Measurements from ENCODE around the gene DUSP22. TPM values are rescaled to one million over a fixed set of nuclear protein-coding genes. Genes with fewer than 3 reads are reported as not detected.

The DUSP22 gene
- total and polyA plus RNA-seq, 4 donors: 9.5 to 31.0 (median 20.1) TPM

GRCh38 chr6:384898-385297, 92.6 kb downstream of the DUSP22 start:
- no peak for TF ChIP-seq REST (IDR thresholded peaks at IDR 0.05)
- TF ChIP-seq NR2F2 (IDR thresholded peaks at IDR 0.05): no peak
- TF ChIP-seq YY1 (IDR thresholded peaks at IDR 0.05): no peak
- TF ChIP-seq, protein P1, sequence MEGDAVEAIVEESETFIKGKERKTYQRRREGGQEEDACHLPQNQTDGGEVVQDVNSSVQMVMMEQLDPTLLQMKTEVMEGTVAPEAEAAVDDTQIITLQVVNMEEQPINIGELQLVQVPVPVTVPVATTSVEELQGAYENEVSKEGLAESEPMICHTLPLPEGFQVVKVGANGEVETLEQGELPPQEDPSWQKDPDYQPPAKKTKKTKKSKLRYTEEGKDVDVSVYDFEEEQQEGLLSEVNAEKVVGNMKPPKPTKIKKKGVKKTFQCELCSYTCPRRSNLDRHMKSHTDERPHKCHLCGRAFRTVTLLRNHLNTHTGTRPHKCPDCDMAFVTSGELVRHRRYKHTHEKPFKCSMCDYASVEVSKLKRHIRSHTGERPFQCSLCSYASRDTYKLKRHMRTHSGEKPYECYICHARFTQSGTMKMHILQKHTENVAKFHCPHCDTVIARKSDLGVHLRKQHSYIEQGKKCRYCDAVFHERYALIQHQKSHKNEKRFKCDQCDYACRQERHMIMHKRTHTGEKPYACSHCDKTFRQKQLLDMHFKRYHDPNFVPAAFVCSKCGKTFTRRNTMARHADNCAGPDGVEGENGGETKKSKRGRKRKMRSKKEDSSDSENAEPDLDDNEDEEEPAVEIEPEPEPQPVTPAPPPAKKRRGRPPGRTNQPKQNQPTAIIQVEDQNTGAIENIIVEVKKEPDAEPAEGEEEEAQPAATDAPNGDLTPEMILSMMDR (IDR thresholded peaks at IDR 0.05; ENCODE audit: low read depth, low read length, missing input control): no peak
- Histone ChIP-seq H3K4me3 (ENCODE audit: low read depth in 1 of 3, low read length in 3 of 3) (no peak overlapping the region), H3K4me1 (ENCODE audit: control insufficient read depth in 4 of 4, insufficient read depth in 4 of 4, low read length in 3 of 4) (peaks cover 0 to 10% (median 3%) of the 10 kb centered on the region in 4 donors), H3K27ac (ENCODE audit: low read depth in 1 of 2, low read length in 2 of 2) (no peak overlapping the region), H3K9ac (ENCODE audit: low read depth in 1 of 2, low read length in 2 of 2) (no peak overlapping the region), H3K9me3 (ENCODE audit: control insufficient read depth in 4 of 4, low read length in 3 of 4) (no peaks in the 10 kb centered on the region), H3K36me3 (ENCODE audit: control insufficient read depth in 4 of 4, insufficient read depth in 3 of 4, low read depth in 1 of 4, low read length in 3 of 4) (no peaks in the 10 kb centered on the region), H3K27me3 (ENCODE audit: control insufficient read depth in 4 of 4, insufficient read depth in 4 of 4, low read length in 3 of 4) (peaks cover 0 to 3% (median 0%) of the 10 kb centered on the region in 4 donors)
- 95% methylated on average over 6 of the region's 6 CpGs for whole genome bisulfite sequencing
- DNase-seq (ENCODE audit: low spot score): no peak

GRCh38 chr6:385614-386013, 93.3 kb downstream of the DUSP22 start:
- no peak overlapping the region for H3K4me3 ChIP-seq (ENCODE audit: low read depth in 1 of 3, low read length in 3 of 3)
- peaks cover 0 to 9% (median 2%) of the 10 kb centered on the region in 4 donors for H3K27me3 ChIP-seq (ENCODE audit: control insufficient read depth in 4 of 4, insufficient read depth in 4 of 4, low read length in 3 of 4)
- no peaks in the 10 kb centered on the region for H3K9me3 ChIP-seq (ENCODE audit: control insufficient read depth in 4 of 4, low read length in 3 of 4)
- H3K4me1 ChIP-seq (ENCODE audit: control insufficient read depth in 4 of 4, insufficient read depth in 4 of 4, low read length in 3 of 4): peaks cover 0 to 10% (median 3%) of the 10 kb centered on the region in 4 donors
- no peaks in the 10 kb centered on the region for H3K36me3 ChIP-seq (ENCODE audit: control insufficient read depth in 4 of 4, insufficient read depth in 3 of 4, low read depth in 1 of 4, low read length in 3 of 4)
- no peak overlapping the region for H3K27ac ChIP-seq (ENCODE audit: low read depth in 1 of 2, low read length in 2 of 2)
- 90% methylated on average over 10 of the region's 10 CpGs for WGBS
- no peak for DNase-seq (ENCODE audit: low spot score)
- no peak overlapping the region for H3K9ac ChIP-seq (ENCODE audit: low read depth in 1 of 2, low read length in 2 of 2)
- no peak for TF ChIP-seq SP1 (IDR thresholded peaks at IDR 0.05)

DNA sequence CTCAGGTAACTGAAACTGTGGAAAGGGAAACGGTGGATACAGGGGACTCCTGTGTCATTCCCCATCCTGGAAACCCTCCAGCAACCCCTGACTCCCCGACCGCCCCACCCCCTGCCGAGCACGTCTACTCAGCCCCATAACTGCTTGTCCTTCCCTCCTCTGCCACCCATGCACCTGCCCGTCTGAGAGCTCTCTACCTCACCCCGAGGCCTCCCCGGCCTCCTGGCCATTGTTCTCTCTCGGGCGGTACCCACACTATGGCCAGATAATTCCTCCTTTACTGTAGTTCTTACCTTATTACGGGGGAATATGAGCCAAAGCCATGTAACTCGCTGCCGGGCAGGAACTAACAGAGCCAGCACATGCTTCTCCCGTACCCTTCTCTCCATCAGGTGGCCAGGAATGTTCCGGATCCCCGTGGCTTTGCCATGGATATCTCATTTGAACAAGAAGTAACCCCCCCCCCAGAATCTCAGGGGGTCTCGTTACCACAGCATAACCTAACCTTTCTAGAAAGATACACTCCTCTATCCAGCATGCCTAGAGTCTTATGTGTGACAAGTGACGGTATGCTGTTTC, 94.5 kb downstream of the DUSP22 start:
- Histone ChIP-seq H3K27me3 (ENCODE audit: control insufficient read depth in 4 of 4, insufficient read depth in 4 of 4, low read length in 3 of 4) (peaks cover 0 to 9% (median 8%) of the 10 kb centered on the region in 4 donors), H3K9ac (ENCODE audit: low read depth in 1 of 2, low read length in 2 of 2) (no peak overlapping the region), H3K27ac (ENCODE audit: low read depth in 1 of 2, low read length in 2 of 2) (peak overlapping the region; percentile 63 to 72), H3K36me3 (ENCODE audit: control insufficient read depth in 4 of 4, insufficient read depth in 3 of 4, low read depth in 1 of 4, low read length in 3 of 4) (no peaks in the 10 kb centered on the region), H3K4me3 (ENCODE audit: low read depth in 1 of 3, low read length in 3 of 3) (no peak overlapping the region), H3K4me1 (ENCODE audit: control insufficient read depth in 4 of 4, insufficient read depth in 4 of 4, low read length in 3 of 4) (peaks cover 0 to 17% (median 10%) of the 10 kb centered on the region in 4 donors), H3K9me3 (ENCODE audit: control insufficient read depth in 4 of 4, low read length in 3 of 4) (no peaks in the 10 kb centered on the region)
- WGBS: 88% methylated on average over 18 of the region's 18 CpGs
- DNase-seq (ENCODE audit: low spot score): no peak
- no peak for TF ChIP-seq FOXA1 (IDR thresholded peaks at IDR 0.05)
- TF ChIP-seq GABPA (IDR thresholded peaks at IDR 0.05 in 1 of 2, conservative IDR thresholded peaks at IDR 0.05 in 1 of 2): no peak
- no peak for TF ChIP-seq HNF4A (conservative IDR thresholded peaks at IDR 0.05)
- TF ChIP-seq SP1 (IDR thresholded peaks at IDR 0.05): no peak
- TF ChIP-seq NR2F2 (IDR thresholded peaks at IDR 0.05): no peak
- no peak for TF ChIP-seq TAF1 (conservative IDR thresholded peaks at IDR 0.05)
- no peak for TF ChIP-seq RXRA (IDR thresholded peaks at IDR 0.05)
- TF ChIP-seq JUND (IDR thresholded peaks at IDR 0.05): no peak
- no peak for TF ChIP-seq EGR1 (IDR thresholded peaks at IDR 0.05; ENCODE audit: low read depth in 2 of 2)
- TF ChIP-seq RAD21 (IDR thresholded peaks at IDR 0.05): no peak
- TF ChIP-seq FOXA2 (IDR thresholded peaks at IDR 0.05): no peak
- TF ChIP-seq MAX (IDR thresholded peaks at IDR 0.05): no peak
- no peak for TF ChIP-seq ATF3 (IDR thresholded peaks at IDR 0.05)
- no peak for TF ChIP-seq HNF4G (IDR thresholded peaks at IDR 0.05)
- no peak for TF ChIP-seq YY1 (IDR thresholded peaks at IDR 0.05)
- TF ChIP-seq, protein P2, sequence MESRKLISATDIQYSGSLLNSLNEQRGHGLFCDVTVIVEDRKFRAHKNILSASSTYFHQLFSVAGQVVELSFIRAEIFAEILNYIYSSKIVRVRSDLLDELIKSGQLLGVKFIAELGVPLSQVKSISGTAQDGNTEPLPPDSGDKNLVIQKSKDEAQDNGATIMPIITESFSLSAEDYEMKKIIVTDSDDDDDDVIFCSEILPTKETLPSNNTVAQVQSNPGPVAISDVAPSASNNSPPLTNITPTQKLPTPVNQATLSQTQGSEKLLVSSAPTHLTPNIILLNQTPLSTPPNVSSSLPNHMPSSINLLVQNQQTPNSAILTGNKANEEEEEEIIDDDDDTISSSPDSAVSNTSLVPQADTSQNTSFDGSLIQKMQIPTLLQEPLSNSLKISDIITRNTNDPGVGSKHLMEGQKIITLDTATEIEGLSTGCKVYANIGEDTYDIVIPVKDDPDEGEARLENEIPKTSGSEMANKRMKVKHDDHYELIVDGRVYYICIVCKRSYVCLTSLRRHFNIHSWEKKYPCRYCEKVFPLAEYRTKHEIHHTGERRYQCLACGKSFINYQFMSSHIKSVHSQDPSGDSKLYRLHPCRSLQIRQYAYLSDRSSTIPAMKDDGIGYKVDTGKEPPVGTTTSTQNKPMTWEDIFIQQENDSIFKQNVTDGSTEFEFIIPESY (IDR thresholded peaks at IDR 0.05): no peak
